ENCODE results near the gene BACH2. TPM values are rescaled to one million over a fixed set of nuclear protein-coding genes. Genes with fewer than 3 reads are reported as not detected.

BACH2 gene
- total and polyA plus RNA-seq, 2 of the 8 experiments (the other 6 are each of a cell fraction or from before 2014, with no cell fraction given): 1.9 to 5.9 TPM

DNA sequence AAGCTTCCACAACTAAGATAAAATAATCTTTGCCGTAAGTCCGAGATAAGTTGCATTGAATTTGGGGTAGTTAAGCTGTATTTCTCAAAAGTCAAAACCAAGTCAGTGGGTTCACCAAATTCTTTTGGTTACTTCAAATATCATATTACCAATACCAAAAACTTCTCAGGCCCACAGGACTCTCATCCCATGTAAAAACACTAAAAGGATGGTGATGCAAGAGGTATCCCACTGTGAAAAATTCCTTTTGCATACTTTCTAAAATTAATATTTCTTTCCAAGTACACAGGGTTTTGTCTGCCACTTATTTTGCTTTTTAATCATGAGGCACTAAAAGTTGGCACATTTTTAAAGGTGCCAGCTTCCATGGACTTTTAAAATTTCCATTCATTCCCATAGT lies 251.1 kb downstream of the BACH2 start:
- no peak overlapping the region for H3K4ac ChIP-seq (replicated peaks; ENCODE audit: insufficient read length, low read depth, low read length)
- H4K8ac ChIP-seq (ENCODE audit: extremely low read depth, insufficient read depth, low read length): no peak overlapping the region
- no peaks in the 10 kb centered on the region for H3K23me2 ChIP-seq (ENCODE audit: low read depth, low read length)
- no peaks in the 10 kb centered on the region for H3K79me1 ChIP-seq (ENCODE audit: low read depth, low read length)
- no peak overlapping the region for H3K9ac ChIP-seq (replicated peaks in 1 of 4; ENCODE audit: extremely low read depth in 1 of 4, low read depth in 3 of 4, low read length in 3 of 4)
- no peak overlapping the region for H3K14ac ChIP-seq (ENCODE audit: insufficient read length)
- no peak overlapping the region for H2BK20ac ChIP-seq (ENCODE audit: low read length)
- H3K56ac ChIP-seq (replicated peaks; ENCODE audit: insufficient read length, low read depth, low read length): no peak overlapping the region
- no peaks in the 10 kb centered on the region for H3K36me3 ChIP-seq (ENCODE audit: control insufficient read depth in 2 of 4, insufficient read depth in 4 of 4, low read length in 3 of 4)
- no peak overlapping the region for H4K91ac ChIP-seq (replicated peaks; ENCODE audit: insufficient read length, low read length)
- H2BK12ac ChIP-seq (ENCODE audit: low read depth, low read length): no peak overlapping the region
- no peaks in the 10 kb centered on the region for H3K79me2 ChIP-seq (ENCODE audit: control insufficient read depth in 1 of 2, insufficient read depth in 2 of 2, low read length in 2 of 2)
- H3K4me3 ChIP-seq (ENCODE audit: extremely low read depth in 1 of 4, insufficient read depth in 2 of 4, low read depth in 3 of 4, low read length in 4 of 4): no peak overlapping the region
- no peak overlapping the region for H3K23ac ChIP-seq (ENCODE audit: insufficient read length)
- ChIA-PET CTCF (ENCODE audit: partially characterized antibody) (interaction anchor here (1.2 kb wide), 1 partner anchor 27 kb away, joined by 3 read pairs; no protein-coding TSS in a partner anchor), POLR2A (ENCODE audit: partially characterized antibody) (no interaction called here)
- H3K4me1 ChIP-seq (replicated peaks in 1 of 4; ENCODE audit: control insufficient read depth in 3 of 4, insufficient read depth in 4 of 4, low read length in 3 of 4): peaks cover 0 to 6% (median 3%) of the 10 kb centered on the region in 4 experiments; a peak in 2 of 7 replicates
- no peak overlapping the region for H2AK5ac ChIP-seq (ENCODE audit: low read depth, low read length)
- no peak overlapping the region for H3K4me2 ChIP-seq (ENCODE audit: insufficient read depth in 1 of 2, low read depth in 2 of 2, low read length in 2 of 2)
- FAIRE-seq (no peak), DNase-seq (ENCODE audit: low read depth in 1 of 2, low spot score in 2 of 2) (no peak)
- no peak overlapping the region for H3K18ac ChIP-seq (ENCODE audit: extremely low read depth, low read length)
- no peaks in the 10 kb centered on the region for H3K27me3 ChIP-seq (replicated peaks in 1 of 4; ENCODE audit: control insufficient read depth in 3 of 4, extremely low read depth in 1 of 4, insufficient read depth in 3 of 4, low read length in 3 of 4)
- 93% methylated on average over 2 of the region's 2 CpGs; no CpG with 5 or more reads in 1 of the 2 experiments for WGBS, 2 experiments (ENCODE audit: extremely low coverage in 1 of 2, insufficient coverage in 1 of 2, insufficient read length in 1 of 2, insufficient replicate concordance in 2 of 2, low coverage in 1 of 2, low lambda C conversion rate in 2 of 2, missing lambda C conversion rate in 1 of 2)
- no peak overlapping the region for H4K5ac ChIP-seq (ENCODE audit: insufficient read length, low read depth, low read length)
- no peak overlapping the region for H3K27ac ChIP-seq (ENCODE audit: low read depth, low read length)
- H4K20me1 ChIP-seq (replicated peaks in 1 of 2; ENCODE audit: control insufficient read depth in 1 of 2, insufficient read depth in 2 of 2, low read length in 2 of 2): no peaks in the 10 kb centered on the region
- H3K9me3 ChIP-seq (ENCODE audit: insufficient read depth in 2 of 2, low read depth in 1 of 2, low read length in 1 of 2): no peaks in the 10 kb centered on the region
- no peak overlapping the region for H2BK120ac ChIP-seq (replicated peaks; ENCODE audit: low read depth, low read length)
- no peak overlapping the region for H2BK5ac ChIP-seq (ENCODE audit: low read depth, low read length)
- no peak overlapping the region for H2AFZ ChIP-seq (ENCODE audit: low read length)
- H2BK15ac ChIP-seq (ENCODE audit: low read length): no peak overlapping the region
- no peak for TF ChIP-seq FOSL1 (IDR thresholded peaks at IDR 0.05; ENCODE audit: insufficient read depth, low read depth, low read length)
- TF ChIP-seq TEAD4 (IDR thresholded peaks at IDR 0.05; ENCODE audit: low read depth, low read length): no peak
- TF ChIP-seq CHD2 (IDR thresholded peaks at IDR 0.05; ENCODE audit: low read length): no peak
- TF ChIP-seq KDM4A (IDR thresholded peaks at IDR 0.05; ENCODE audit: low read depth, low read length, severe bottlenecking): no peak
- TF ChIP-seq YY1 (IDR thresholded peaks at IDR 0.05; ENCODE audit: low read depth, low read length): no peak
- no peak for TF ChIP-seq JUN (IDR thresholded peaks at IDR 0.05; ENCODE audit: low read depth, low read length)
- TF ChIP-seq NANOG (IDR thresholded peaks at IDR 0.05; ENCODE audit: insufficient read depth, low read depth, low read length, poor library complexity, severe bottlenecking): no peak
- no peak for TF ChIP-seq POLR2A (IDR thresholded peaks at IDR 0.05; ENCODE audit: control extremely low read depth in 1 of 2, low read depth in 2 of 2, low read length in 2 of 2)
- TF ChIP-seq PHF8 (conservative IDR thresholded peaks at IDR 0.05; ENCODE audit: low read depth, low read length): no peak
- no peak for TF ChIP-seq ASH2L (IDR thresholded peaks at IDR 0.05; ENCODE audit: low read length)
- TF ChIP-seq JUND (IDR thresholded peaks at IDR 0.05; ENCODE audit: low read length): no peak
- no peak for TF ChIP-seq KDM1A (IDR thresholded peaks at IDR 0.05; ENCODE audit: borderline replicate concordance, low read length)
- no peak for TF ChIP-seq RAD21 (IDR thresholded peaks at IDR 0.05 in 1 of 2, conservative IDR thresholded peaks at IDR 0.05 in 1 of 2; ENCODE audit: low read depth in 2 of 2, low read length in 2 of 2)
